DMS 273 (cell line): ENCODE measurements around the gene IGDCC3.
"Not testable (repeated sequence)": the region's sequence is repeated elsewhere in the genome, so short reads cannot be mapped to it uniquely, and the experiment has no call there.

Experiments
- DNase-seq: peaks from one replicate; lab custom pipeline; 2025; ENCODE audit not compliant: unreplicated experiment; lab: John Stamatoyannopoulos, UW

IGDCC3 gene

GRCh38 chr15:65371976-65372786 is 5.6 kb downstream of the IGDCC3 start:
- no peak for DNase-seq

GRCh38 chr15:65370885-65371284 is 6.9 kb downstream of the IGDCC3 start:
- no peak for DNase-seq

- no peak for DNase-seq
Observed at GRCh38 chr15:65369651-65370050, 8.2 kb downstream of the IGDCC3 start.

GRCh38 chr15:65369212-65369547 is 8.6 kb downstream of the IGDCC3 start:
- DNase-seq = no peak

- peak; percentile 57 for DNase-seq
Observed at GRCh38 chr15:65368302-65369211, 9.2 kb downstream of the IGDCC3 start.

- no peak for DNase-seq
Observed at GRCh38 chr15:65366122-65366892, 11.5 kb downstream of the IGDCC3 start.

GRCh38 chr15:65365229-65365628 is 12.6 kb downstream of the IGDCC3 start:
- DNase-seq = no peak

- DNase-seq = no peak
Observed at GRCh38 chr15:65363766-65364165, 14.0 kb downstream of the IGDCC3 start.

GRCh38 chr15:65363306-65363705 is 14.5 kb downstream of the IGDCC3 start:
- DNase-seq = no peak

GRCh38 chr15:65362491-65362890 is 15.3 kb downstream of the IGDCC3 start:
- no peak for DNase-seq

- no peak for DNase-seq
Observed at GRCh38 chr15:65361708-65362459, 15.9 kb downstream of the IGDCC3 start.

GRCh38 chr15:65360506-65360905 is 17.3 kb downstream of the IGDCC3 start:
- no peak for DNase-seq

- DNase-seq = no peak
Observed at GRCh38 chr15:65355988-65356353, 21.8 kb downstream of the IGDCC3 start.

- DNase-seq = peak; percentile 45
Observed at GRCh38 chr15:65355173-65355987, 22.4 kb downstream of the IGDCC3 start.

- DNase-seq = no peak
Observed at GRCh38 chr15:65354835-65355172, 23.0 kb downstream of the IGDCC3 start.

- not testable (repeated sequence) for DNase-seq
Observed at GRCh38 chr15:65351972-65352371, 25.8 kb downstream of the IGDCC3 start.

- no peak for DNase-seq
Observed at GRCh38 chr15:65349338-65349737, 28.5 kb downstream of the IGDCC3 start.

- not testable (repeated sequence) for DNase-seq
Observed at GRCh38 chr15:65347756-65348155, 30.0 kb downstream of the IGDCC3 start.

GRCh38 chr15:65346856-65347598 is 30.8 kb downstream of the IGDCC3 start:
- DNase-seq = no peak
